H1 (cell line): ENCODE measurements around the gene PRDM10. TPM values are rescaled to one million over a fixed set of nuclear protein-coding genes. Genes with fewer than 3 reads are reported as not detected.

ENCODE experiments used
- CREB1 ChIP-seq: IDR thresholded peaks from 2 replicates; pipeline ENCODE4 v1.6.1; 2012; ENCODE audit warnings: inconsistent platforms
- KDM5A ChIP-seq: fragments of 200-600 bp; IDR thresholded peaks from 2 replicates; pipeline ENCODE4 v1.7.1; 2012; ENCODE audit warnings: mild to moderate bottlenecking, low read length, inconsistent platforms, mixed read lengths
- NRF1 ChIP-seq: IDR thresholded peaks from 2 replicates; pipeline ENCODE4 v1.6.1; 2011; ENCODE audit warnings: mild to moderate bottlenecking, low read depth, low read length, improper control_type of control experiment
- RNF2 ChIP-seq: fragments of 200-900, 300-1000 bp; sonication (generic); IDR thresholded peaks from 2 replicates; pipeline ENCODE4 v1.7.1; 2016; ENCODE audit warnings: borderline replicate concordance, low read depth, mild to moderate bottlenecking, antibody characterized with exemption, low read length; ENCODE audit not compliant: poor library complexity, severe bottlenecking; ENCODE audit errors: missing control alignments
- SIRT6 ChIP-seq: IDR thresholded peaks from one replicate; pipeline ENCODE4 v1.7.1; 2012; ENCODE audit warnings: low read length, inconsistent platforms
- SRF ChIP-seq: IDR thresholded peaks from 2 replicates; pipeline ENCODE4 v1.6.1; 2011; ENCODE audit warnings: mild to moderate bottlenecking, low read depth, low read length, moderate library complexity
- polyA plus RNA-seq, 7 experiments: library from polyadenylated mRNA; depleted of rRNA in 3 of 7; stranded (reverse) in 5 of 7; unstranded in 2 of 7; fragments of >200 nt in 5 of 7; fragments of 200-250 nt in 2 of 7; gene quantifications; 1 replicate in 5 of 7; 2 replicates in 1 of 7; 4 replicates in 1 of 7; pipeline versions ENCODE4 v1.2.1 to v1.2.3, GENCODE V29; 2011 to 2013; ENCODE audit warnings: missing spikeins in 2 of 7, mixed read lengths in 2 of 7
- total RNA-seq: library from RNA; stranded (reverse); fragmentation: NEBNext Ultra II Directional; extraction: Animal tissue kit (Norgen Biotek cat#: 25700); gene quantifications from 2 replicates; pipeline ENCODE4 v1.2.1, GENCODE V29; 2021
- TF ChIP-seq, protein P1 (sequence below): fragments of 300-600 bp; sonication (generic); IDR thresholded peaks from 2 replicates; pipeline ENCODE4 v1.7.1; 2012; ENCODE audit warnings: low read length, moderate library complexity, mild to moderate bottlenecking, inconsistent platforms; ENCODE audit not compliant: insufficient replicate concordance

The PRDM10 gene
- total and polyA plus RNA-seq, 2 of the 8 experiments (the other 6 are each of a cell fraction or from before 2014, with no cell fraction given): 15.5 to 19.2 TPM

DNA sequence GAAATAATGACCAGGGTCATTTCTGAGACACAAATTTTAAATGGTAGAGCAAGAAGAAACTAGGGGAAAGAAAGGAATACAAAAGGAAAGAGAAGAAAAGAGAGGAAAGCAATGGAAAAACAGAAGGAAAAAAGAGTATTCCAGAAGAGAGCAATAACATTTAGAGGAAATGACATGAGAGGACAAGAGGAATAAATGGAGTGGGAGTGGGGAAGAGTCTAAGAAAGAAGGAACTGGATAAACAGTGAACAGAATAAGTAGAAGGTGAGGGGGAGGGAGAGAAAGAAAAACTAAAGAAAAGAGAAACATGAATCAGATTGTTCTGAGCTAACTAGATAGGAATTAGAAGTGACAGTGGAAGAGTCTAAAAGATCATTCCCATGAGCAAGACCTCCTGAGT, 28.4 kb downstream of the PRDM10 start (continued):
- TF ChIP-seq, protein P1, sequence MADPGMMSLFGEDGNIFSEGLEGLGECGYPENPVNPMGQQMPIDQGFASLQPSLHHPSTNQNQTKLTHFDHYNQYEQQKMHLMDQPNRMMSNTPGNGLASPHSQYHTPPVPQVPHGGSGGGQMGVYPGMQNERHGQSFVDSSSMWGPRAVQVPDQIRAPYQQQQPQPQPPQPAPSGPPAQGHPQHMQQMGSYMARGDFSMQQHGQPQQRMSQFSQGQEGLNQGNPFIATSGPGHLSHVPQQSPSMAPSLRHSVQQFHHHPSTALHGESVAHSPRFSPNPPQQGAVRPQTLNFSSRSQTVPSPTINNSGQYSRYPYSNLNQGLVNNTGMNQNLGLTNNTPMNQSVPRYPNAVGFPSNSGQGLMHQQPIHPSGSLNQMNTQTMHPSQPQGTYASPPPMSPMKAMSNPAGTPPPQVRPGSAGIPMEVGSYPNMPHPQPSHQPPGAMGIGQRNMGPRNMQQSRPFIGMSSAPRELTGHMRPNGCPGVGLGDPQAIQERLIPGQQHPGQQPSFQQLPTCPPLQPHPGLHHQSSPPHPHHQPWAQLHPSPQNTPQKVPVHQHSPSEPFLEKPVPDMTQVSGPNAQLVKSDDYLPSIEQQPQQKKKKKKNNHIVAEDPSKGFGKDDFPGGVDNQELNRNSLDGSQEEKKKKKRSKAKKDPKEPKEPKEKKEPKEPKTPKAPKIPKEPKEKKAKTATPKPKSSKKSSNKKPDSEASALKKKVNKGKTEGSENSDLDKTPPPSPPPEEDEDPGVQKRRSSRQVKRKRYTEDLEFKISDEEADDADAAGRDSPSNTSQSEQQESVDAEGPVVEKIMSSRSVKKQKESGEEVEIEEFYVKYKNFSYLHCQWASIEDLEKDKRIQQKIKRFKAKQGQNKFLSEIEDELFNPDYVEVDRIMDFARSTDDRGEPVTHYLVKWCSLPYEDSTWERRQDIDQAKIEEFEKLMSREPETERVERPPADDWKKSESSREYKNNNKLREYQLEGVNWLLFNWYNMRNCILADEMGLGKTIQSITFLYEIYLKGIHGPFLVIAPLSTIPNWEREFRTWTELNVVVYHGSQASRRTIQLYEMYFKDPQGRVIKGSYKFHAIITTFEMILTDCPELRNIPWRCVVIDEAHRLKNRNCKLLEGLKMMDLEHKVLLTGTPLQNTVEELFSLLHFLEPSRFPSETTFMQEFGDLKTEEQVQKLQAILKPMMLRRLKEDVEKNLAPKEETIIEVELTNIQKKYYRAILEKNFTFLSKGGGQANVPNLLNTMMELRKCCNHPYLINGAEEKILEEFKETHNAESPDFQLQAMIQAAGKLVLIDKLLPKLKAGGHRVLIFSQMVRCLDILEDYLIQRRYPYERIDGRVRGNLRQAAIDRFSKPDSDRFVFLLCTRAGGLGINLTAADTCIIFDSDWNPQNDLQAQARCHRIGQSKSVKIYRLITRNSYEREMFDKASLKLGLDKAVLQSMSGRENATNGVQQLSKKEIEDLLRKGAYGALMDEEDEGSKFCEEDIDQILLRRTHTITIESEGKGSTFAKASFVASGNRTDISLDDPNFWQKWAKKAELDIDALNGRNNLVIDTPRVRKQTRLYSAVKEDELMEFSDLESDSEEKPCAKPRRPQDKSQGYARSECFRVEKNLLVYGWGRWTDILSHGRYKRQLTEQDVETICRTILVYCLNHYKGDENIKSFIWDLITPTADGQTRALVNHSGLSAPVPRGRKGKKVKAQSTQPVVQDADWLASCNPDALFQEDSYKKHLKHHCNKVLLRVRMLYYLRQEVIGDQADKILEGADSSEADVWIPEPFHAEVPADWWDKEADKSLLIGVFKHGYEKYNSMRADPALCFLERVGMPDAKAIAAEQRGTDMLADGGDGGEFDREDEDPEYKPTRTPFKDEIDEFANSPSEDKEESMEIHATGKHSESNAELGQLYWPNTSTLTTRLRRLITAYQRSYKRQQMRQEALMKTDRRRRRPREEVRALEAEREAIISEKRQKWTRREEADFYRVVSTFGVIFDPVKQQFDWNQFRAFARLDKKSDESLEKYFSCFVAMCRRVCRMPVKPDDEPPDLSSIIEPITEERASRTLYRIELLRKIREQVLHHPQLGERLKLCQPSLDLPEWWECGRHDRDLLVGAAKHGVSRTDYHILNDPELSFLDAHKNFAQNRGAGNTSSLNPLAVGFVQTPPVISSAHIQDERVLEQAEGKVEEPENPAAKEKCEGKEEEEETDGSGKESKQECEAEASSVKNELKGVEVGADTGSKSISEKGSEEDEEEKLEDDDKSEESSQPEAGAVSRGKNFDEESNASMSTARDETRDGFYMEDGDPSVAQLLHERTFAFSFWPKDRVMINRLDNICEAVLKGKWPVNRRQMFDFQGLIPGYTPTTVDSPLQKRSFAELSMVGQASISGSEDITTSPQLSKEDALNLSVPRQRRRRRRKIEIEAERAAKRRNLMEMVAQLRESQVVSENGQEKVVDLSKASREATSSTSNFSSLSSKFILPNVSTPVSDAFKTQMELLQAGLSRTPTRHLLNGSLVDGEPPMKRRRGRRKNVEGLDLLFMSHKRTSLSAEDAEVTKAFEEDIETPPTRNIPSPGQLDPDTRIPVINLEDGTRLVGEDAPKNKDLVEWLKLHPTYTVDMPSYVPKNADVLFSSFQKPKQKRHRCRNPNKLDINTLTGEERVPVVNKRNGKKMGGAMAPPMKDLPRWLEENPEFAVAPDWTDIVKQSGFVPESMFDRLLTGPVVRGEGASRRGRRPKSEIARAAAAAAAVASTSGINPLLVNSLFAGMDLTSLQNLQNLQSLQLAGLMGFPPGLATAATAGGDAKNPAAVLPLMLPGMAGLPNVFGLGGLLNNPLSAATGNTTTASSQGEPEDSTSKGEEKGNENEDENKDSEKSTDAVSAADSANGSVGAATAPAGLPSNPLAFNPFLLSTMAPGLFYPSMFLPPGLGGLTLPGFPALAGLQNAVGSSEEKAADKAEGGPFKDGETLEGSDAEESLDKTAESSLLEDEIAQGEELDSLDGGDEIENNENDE: no peak
- TF ChIP-seq SRF (no peak), KDM5A (no peak), SIRT6 (no peak), CREB1 (no peak), RNF2 (no peak), NRF1 (no peak)
